ENCODE measurements around the gene STRADB.

GRCh38 chr2:201450954-201451291, 617 bp upstream of the STRADB start:
- TF ChIP-seq CTCF (IDR thresholded peaks at IDR 0.05 in 2 of 3, conservative IDR thresholded peaks at IDR 0.05 in 1 of 3; ENCODE audit: borderline replicate concordance in 1 of 3, insufficient read depth in 1 of 3, low read depth in 2 of 3, low read length in 2 of 3) (no peak), POLR2A (IDR thresholded peaks at IDR 0.05; ENCODE audit: borderline replicate concordance, extremely low read depth, insufficient read depth, insufficient read length) (no peak)

All from HCT116 (cell line).